Measurements from ENCODE around the gene BCAP31.

Gene BCAP31

DNA sequence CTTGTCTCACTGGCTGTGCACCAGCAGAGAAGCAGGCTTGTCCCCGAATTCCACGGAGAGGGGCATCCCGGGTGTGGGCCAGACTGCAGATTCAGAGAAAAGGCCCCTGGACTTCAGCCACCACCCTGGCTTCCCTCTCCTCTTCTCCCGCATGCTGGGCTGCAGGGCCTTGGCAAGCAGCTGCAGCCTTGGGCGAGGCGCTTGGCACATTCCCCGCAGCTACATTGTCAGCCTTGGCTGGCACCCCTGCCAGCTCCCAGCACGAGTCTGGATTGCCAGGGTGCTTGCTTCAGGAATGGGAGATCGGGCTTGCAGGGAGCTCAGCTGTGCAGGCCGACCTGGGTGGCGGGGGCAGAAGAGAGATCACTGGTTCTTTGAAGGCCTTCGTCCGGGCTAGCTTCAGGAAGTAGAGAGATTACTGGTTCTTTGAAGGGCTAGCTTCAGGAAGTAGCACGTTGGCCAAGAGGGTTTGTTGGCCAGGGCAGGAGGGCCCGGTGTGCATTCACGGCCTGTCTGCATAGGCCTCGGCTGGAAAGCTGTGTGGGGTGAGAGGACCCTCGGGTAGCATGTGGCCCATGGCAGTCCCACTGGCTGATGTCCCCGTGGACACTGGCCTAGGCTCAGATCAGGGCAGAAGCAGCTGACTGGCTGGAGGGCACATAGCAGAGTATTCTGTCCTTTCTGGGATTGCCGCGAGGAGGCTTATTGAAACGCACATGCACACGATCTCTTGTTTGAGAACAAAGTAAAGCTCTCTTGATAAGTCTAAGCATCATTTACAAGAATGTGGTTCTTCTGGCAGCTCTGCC lies 3.1 kb upstream of the BCAP31 start:
- H3K27me3 ChIP-seq (ENCODE audit: control insufficient read depth, insufficient read depth, low read length): peaks cover 3% of the 10 kb centered on the region
- H3K4me3 ChIP-seq (ENCODE audit: low read length): peak overlapping the region; percentile 39
- H3K36me3 ChIP-seq (ENCODE audit: control insufficient read depth, insufficient read depth, low read length): no peaks in the 10 kb centered on the region
- H3K4me1 ChIP-seq (ENCODE audit: control insufficient read depth, insufficient read depth, low read length): peaks cover 24% of the 10 kb centered on the region
- no peak overlapping the region for H3K9ac ChIP-seq (ENCODE audit: low read length)
- peak overlapping the region; percentile 79 for H3K27ac ChIP-seq (ENCODE audit: low read depth, low read length)

DNA sequence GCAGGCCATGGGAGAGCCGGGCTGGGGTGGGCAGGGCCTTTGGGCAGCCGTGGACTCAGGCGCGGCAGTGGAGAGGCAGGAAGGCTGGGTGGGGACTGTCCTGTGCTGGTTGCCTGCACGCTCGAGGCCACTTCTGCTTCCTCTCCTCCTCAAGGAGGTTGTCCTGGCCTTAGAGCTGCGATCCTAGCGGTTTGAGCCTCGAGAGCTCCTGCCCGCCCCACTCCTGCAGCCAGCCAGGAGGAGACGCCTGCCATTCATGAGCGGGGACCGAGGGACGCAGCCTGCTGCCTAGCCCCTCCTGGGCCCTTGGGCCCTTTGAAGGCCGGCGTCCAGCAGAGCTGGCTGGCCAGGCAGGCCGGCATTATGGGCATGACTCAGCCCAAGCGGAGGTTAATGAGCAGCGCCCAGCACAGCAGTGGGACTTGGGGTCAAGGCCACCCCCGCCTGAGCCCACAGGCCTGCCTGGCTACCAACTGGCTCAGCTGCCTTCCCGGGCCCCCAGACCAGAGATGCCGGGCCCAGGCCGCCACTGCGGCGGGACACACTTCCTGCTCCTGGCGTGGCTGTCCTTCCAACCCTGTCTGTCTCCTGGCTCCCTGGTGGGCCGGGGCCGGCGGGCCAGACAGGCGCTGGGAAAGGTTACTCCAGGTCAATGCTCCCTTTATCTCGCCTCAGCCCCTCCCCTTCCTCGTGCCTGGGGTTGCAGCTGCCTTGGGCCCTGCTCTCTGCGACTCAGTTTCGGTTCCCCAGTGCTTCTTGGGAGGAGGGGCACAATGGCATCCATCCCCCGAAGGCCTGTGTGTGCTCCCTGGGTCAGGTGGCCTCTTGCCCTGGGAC lies 2.3 kb upstream of the BCAP31 start:
- no peak overlapping the region for H3K9ac ChIP-seq (ENCODE audit: low read length)
- H3K27me3 ChIP-seq (ENCODE audit: control insufficient read depth, insufficient read depth, low read length): peaks cover 3% of the 10 kb centered on the region
- H3K27ac ChIP-seq (ENCODE audit: low read depth, low read length): peak overlapping the region; percentile 79
- peaks cover 24% of the 10 kb centered on the region for H3K4me1 ChIP-seq (ENCODE audit: control insufficient read depth, insufficient read depth, low read length)
- H3K36me3 ChIP-seq (ENCODE audit: control insufficient read depth, insufficient read depth, low read length): no peaks in the 10 kb centered on the region
- H3K4me3 ChIP-seq (ENCODE audit: low read length): peak overlapping the region; percentile 39

DNA sequence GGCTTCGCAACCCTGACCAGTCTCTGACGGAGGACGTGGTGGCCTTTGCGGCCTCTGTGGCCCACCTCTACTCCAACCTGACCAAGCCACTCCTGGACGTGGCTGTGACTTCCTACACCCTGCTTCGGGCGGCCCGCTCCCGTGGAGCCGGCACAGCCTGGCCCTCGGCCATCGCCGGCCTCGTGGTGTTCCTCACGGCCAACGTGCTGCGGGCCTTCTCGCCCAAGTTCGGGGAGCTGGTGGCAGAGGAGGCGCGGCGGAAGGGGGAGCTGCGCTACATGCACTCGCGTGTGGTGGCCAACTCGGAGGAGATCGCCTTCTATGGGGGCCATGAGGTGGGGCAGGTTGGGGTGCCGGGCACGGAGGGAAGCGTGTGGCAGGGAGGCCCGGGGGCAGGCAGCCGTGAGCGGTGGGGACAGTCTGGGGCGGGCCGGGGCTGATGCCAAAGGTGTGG lies 1.7 kb upstream of the BCAP31 start:
- peak overlapping the region; percentile 79 for H3K27ac ChIP-seq (ENCODE audit: low read depth, low read length)
- H3K9ac ChIP-seq (ENCODE audit: low read length): peak overlapping the region; percentile 0
- peak overlapping the region; percentile 31 for H3K4me3 ChIP-seq (ENCODE audit: low read length)
- peaks cover 3% of the 10 kb centered on the region for H3K27me3 ChIP-seq (ENCODE audit: control insufficient read depth, insufficient read depth, low read length)
- H3K36me3 ChIP-seq (ENCODE audit: control insufficient read depth, insufficient read depth, low read length): no peaks in the 10 kb centered on the region
- peaks cover 24% of the 10 kb centered on the region for H3K4me1 ChIP-seq (ENCODE audit: control insufficient read depth, insufficient read depth, low read length)

DNA sequence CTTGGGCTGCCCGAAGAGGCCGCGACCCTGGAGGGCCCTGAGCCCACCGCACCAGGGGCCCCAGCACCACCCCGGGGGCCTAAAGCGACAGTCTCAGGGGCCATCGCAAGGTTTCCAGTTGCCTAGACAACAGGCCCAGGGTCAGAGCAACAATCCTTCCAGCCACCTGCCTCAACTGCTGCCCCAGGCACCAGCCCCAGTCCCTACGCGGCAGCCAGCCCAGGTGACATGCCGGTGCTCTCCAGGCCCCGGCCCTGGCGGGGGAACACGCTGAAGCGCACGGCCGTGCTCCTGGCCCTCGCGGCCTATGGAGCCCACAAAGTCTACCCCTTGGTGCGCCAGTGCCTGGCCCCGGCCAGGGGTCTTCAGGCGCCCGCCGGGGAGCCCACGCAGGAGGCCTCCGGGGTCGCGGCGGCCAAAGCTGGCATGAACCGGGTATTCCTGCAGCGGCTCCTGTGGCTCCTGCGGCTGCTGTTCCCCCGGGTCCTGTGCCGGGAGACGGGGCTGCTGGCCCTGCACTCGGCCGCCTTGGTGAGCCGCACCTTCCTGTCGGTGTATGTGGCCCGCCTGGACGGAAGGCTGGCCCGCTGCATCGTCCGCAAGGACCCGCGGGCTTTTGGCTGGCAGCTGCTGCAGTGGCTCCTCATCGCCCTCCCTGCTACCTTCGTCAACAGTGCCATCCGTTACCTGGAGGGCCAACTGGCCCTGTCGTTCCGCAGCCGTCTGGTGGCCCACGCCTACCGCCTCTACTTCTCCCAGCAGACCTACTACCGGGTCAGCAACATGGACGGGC lies 1.0 kb upstream of the BCAP31 start:
- peak overlapping the region; percentile 56 for H3K4me3 ChIP-seq (ENCODE audit: low read length)
- peak overlapping the region; percentile 0 for H3K9ac ChIP-seq (ENCODE audit: low read length)
- H3K4me1 ChIP-seq (ENCODE audit: control insufficient read depth, insufficient read depth, low read length): peaks cover 24% of the 10 kb centered on the region
- peaks cover 3% of the 10 kb centered on the region for H3K27me3 ChIP-seq (ENCODE audit: control insufficient read depth, insufficient read depth, low read length)
- no peaks in the 10 kb centered on the region for H3K36me3 ChIP-seq (ENCODE audit: control insufficient read depth, insufficient read depth, low read length)
- peak overlapping the region; percentile 79 for H3K27ac ChIP-seq (ENCODE audit: low read depth, low read length)

DNA sequence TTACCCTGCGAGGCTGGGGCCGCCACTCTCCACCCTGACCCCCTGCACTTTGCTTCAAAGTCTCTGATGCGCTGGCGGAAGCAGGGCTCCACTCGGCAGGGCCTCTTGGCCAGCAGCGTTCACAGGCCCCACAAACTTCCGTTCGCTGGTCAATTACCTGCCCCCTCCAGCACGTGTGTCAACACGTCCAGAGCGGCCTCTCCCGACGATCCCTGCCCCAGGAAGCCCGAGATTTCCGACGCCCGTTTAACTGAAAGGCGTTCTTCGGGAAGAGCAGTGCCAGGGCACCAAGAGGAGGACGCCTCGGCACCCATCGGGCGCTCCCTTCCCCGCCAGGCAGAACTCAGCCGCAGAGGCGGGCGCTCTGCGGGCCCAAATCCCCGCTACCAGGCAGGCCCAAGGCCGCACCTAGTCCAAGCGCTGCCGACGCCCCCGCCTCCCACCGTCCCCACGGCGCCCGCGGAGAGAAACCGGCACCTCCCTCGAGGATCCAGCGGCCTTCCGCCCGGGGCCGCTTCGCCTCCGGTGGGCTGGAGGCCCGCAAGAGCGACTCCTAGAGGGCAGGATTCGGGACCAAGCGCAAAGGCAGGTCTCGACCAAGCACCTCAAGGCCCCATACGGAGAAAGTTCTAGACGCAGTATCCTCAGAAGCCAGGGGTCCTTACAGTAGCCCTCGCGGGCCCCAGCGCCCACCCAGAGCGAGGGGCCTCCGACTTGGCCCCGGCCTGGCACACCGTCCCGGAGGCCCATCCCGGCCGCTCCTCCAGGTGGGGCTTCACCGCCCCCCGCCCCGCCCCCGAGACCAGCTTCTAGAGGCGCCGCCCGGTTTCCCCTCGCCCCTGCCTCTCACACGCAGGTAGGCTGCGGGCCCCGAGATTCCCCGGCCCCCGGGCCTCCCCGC lies 586 bp downstream of the BCAP31 start:
- H3K9ac ChIP-seq (ENCODE audit: low read length): peak overlapping the region; percentile 68
- peaks cover 5% of the 10 kb centered on the region for H3K36me3 ChIP-seq (ENCODE audit: control insufficient read depth, insufficient read depth, low read length)
- peak overlapping the region; percentile 65 for H3K4me3 ChIP-seq (ENCODE audit: low read length)
- peak overlapping the region; percentile 73 for H3K27ac ChIP-seq (ENCODE audit: low read depth, low read length)
- peaks cover 3% of the 10 kb centered on the region for H3K27me3 ChIP-seq (ENCODE audit: control insufficient read depth, insufficient read depth, low read length)
- H3K4me1 ChIP-seq (ENCODE audit: control insufficient read depth, insufficient read depth, low read length): peaks cover 24% of the 10 kb centered on the region

DNA sequence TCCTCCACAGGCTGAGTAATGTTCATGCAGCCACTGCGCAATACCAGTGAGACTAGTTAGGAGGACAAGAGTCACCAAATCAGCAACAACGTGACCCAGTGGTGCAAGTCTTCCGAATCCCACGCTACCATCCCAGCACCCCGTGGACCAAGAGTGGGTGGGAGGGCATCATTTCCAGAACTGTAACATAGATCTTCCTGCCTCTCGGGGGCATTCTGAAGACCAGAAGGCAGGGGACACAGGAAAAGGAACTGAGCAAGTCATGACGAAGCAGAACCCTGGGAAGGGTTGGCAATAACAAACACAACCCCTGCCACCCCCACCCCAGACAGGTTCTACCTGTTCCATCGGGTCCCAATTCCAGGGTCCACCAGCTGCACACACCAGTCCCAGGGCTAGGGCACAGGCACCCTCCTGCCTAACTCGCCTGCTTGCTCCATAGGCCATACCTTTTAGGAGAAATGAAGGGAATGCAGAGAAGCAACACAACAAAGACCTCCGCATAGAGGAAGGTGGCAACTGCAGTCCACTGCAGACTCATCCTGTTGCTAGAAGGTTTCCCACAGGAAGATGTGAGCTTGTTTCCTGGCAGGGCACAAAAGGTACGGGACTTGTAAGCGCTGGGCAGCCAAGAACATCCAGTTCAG lies 1.4 kb downstream of the BCAP31 start:
- Histone ChIP-seq H3K4me1 (ENCODE audit: control insufficient read depth, insufficient read depth, low read length) (peaks cover 22% of the 10 kb centered on the region), H3K27ac (ENCODE audit: low read depth, low read length) (peak overlapping the region; percentile 73)

DNA sequence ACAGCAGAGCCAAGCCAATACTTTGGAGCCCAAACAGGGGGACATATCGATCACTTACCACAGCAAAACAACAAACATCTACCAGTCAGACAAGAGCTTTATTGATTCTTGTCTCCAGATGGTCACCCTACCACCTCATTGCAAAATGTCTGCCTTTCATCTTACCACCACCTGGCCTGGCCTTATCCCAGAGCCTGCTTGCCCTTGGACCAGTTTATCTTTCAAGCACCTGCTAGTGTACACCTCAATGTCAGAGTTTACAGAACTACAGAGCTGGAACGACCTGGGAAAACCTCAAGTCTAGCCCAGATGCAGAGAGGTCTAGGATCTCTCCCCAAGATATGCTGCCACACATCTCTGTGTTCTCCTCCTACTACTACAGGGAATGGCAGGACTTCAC lies 4.5 kb downstream of the BCAP31 start:
- H3K9ac ChIP-seq (ENCODE audit: low read length): no peak overlapping the region
- H3K4me3 ChIP-seq (ENCODE audit: low read length): no peak overlapping the region
- H3K27me3 ChIP-seq (ENCODE audit: control insufficient read depth, insufficient read depth, low read length): peaks cover 3% of the 10 kb centered on the region
- H3K4me1 ChIP-seq (ENCODE audit: control insufficient read depth, insufficient read depth, low read length): peaks cover 2% of the 10 kb centered on the region
- H3K27ac ChIP-seq (ENCODE audit: low read depth, low read length): no peak overlapping the region
- H3K36me3 ChIP-seq (ENCODE audit: control insufficient read depth, insufficient read depth, low read length): peaks cover 9% of the 10 kb centered on the region

More for the DNA sequence above, 1.4 kb downstream of the BCAP31 start:
- H3K9ac ChIP-seq (ENCODE audit: low read length): no peak overlapping the region
- peak overlapping the region; percentile 65 for H3K4me3 ChIP-seq (ENCODE audit: low read length)
- H3K36me3 ChIP-seq (ENCODE audit: control insufficient read depth, insufficient read depth, low read length): peaks cover 5% of the 10 kb centered on the region
- peaks cover 3% of the 10 kb centered on the region for H3K27me3 ChIP-seq (ENCODE audit: control insufficient read depth, insufficient read depth, low read length)

DNA sequence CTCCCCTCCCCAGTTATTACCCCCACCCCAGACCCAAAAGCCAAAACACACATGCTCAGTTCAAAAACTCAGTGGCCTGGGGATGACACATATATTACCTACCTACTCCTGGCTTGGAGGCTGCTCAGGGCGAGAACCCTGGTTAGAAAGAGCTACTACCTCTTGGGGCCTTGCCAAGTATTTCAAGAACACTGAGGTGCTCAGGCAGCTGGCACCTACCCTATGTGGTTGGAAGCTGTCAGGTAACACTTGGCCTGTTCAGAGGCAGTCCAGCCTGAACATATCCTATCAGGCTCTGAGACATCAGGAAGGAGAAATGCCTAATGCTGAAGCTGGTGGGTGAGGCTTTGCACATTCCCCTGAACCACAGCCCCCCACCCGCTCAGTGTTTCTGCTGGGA lies 4.9 kb downstream of the BCAP31 start:
- Histone ChIP-seq H3K27me3 (ENCODE audit: control insufficient read depth, insufficient read depth, low read length) (peaks cover 3% of the 10 kb centered on the region), H3K9ac (ENCODE audit: low read length) (no peak overlapping the region), H3K4me3 (ENCODE audit: low read length) (no peak overlapping the region), H3K36me3 (ENCODE audit: control insufficient read depth, insufficient read depth, low read length) (peaks cover 13% of the 10 kb centered on the region), H3K27ac (ENCODE audit: low read depth, low read length) (no peak overlapping the region), H3K4me1 (ENCODE audit: control insufficient read depth, insufficient read depth, low read length) (peaks cover 2% of the 10 kb centered on the region)

DNA sequence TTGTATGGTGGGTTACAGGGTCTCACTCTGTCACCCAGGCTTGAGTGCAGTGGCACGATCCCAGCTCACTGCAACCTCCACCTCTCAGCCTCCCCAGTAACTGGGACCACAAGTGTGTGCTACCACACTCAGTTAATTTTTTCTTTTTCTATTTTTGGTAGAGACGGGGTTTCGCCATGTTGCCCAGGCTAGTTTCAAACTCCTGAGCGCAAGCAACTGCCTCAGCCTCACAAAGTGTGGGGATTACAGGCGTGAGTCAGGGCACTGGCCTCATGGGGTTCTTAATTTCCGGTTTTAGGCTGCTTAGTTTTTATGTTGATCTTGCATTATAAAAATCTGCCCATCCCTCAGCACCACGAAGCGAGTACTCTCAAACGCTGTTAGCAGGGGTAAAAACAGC lies 6.7 kb downstream of the BCAP31 start:
- Histone ChIP-seq H3K36me3 (ENCODE audit: control insufficient read depth, insufficient read depth, low read length) (peaks cover 13% of the 10 kb centered on the region), H3K9ac (ENCODE audit: low read length) (no peak overlapping the region), H3K4me3 (ENCODE audit: low read length) (no peak overlapping the region)

DNA sequence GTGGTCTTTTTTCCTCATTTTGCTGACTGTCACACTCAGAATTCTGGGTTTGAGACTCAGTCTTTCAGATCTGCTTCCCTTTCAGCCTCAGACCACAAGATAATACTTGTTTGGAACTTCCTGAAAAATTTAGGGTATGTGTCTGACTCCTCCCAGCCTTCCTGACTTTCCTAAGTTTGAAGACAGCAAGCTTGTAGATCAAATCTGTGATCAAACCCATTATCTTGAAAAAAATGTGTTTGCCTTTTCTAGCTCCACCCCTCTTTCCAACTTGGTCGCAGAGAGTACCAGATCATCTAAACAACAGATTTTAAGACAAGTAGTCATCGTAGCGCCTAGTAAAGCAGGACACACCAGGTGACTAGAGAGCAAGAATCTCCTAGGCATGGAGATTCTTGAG lies 9.9 kb downstream of the BCAP31 start:
- H3K27me3 ChIP-seq (ENCODE audit: control insufficient read depth, insufficient read depth, low read length): peaks cover 2% of the 10 kb centered on the region

More for the DNA sequence above, 6.7 kb downstream of the BCAP31 start:
- no peaks in the 10 kb centered on the region for H3K27me3 ChIP-seq (ENCODE audit: control insufficient read depth, insufficient read depth, low read length)
- H3K27ac ChIP-seq (ENCODE audit: low read depth, low read length): no peak overlapping the region
- no peaks in the 10 kb centered on the region for H3K4me1 ChIP-seq (ENCODE audit: control insufficient read depth, insufficient read depth, low read length)

More for the DNA sequence above, 9.9 kb downstream of the BCAP31 start:
- H3K4me3 ChIP-seq (ENCODE audit: low read length): no peak overlapping the region
- H3K36me3 ChIP-seq (ENCODE audit: control insufficient read depth, insufficient read depth, low read length): peaks cover 10% of the 10 kb centered on the region
- no peak overlapping the region for H3K27ac ChIP-seq (ENCODE audit: low read depth, low read length)
- H3K4me1 ChIP-seq (ENCODE audit: control insufficient read depth, insufficient read depth, low read length): no peaks in the 10 kb centered on the region
- H3K9ac ChIP-seq (ENCODE audit: low read length): no peak overlapping the region
